ENCODE data around the gene PIAS4. TPM values are rescaled to one million over a fixed set of nuclear protein-coding genes. Genes with fewer than 3 reads are reported as not detected.

Gene PIAS4
- total RNA-seq, 1 donor = 21.4 TPM

DNA sequence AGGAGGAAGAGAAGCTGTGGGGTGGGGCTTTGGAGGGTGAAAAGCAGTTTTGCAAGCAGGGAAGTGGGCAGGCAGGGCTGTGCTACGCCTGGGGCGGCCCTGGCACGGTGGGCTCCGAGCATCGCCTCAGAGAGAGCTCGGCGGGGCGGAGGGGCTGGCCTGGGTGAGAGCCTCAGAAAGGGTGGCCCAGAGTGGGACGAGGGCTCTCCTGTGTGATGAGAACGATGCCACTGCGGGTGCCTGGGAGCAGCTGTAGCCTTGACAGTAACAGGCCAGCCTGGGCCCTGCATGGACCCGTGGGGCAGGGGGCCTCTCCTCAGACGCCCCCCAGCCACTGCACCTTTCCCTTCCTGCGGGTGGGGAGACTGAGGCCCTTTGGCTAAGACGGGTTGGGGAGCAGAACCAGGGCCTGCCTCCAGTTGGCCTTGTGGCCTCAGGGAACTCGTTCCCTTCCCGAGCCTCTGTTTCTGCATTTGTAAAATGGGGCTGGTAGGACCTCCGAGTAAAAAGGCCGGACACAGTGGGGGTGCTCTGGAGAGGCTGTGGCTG lies 27.6 kb downstream of the PIAS4 start:
- Histone ChIP-seq H3K9me3 (ENCODE audit: low read depth, low read length) (no peaks in the 10 kb centered on the region), H3K36me3 (ENCODE audit: insufficient read depth, low read length) (peaks cover 40% of the 10 kb centered on the region)
- DNase-seq (ENCODE audit: insufficient read length, low spot score, missing footprints) = no peak

DNA sequence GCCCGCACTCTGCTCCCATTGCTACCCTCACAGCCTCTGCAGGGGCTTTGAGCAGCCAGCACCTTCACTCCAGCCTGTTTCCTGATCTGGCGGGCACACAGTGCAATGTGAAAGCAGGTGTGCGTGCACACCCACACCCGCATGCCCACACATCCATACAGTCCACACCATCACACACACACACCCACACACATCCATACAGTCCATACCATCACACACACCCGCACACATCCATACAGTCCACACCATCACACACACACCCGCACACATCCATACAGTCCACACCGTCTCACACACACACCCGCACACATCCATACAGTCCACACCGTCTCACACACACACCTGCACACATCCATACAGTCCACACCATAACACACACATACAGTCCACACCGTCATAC lies 28.0 kb downstream of the PIAS4 start:
- Histone ChIP-seq H3K4me3 (ENCODE audit: insufficient read depth, low read length) (no peak overlapping the region), H3K79me2 (ENCODE audit: insufficient read depth, low read length) (peaks cover 19% of the 10 kb centered on the region), H3K36me3 (ENCODE audit: insufficient read depth, low read length) (peaks cover 40% of the 10 kb centered on the region), H3K4me1 (ENCODE audit: insufficient read depth, low read length) (no peaks in the 10 kb centered on the region), H3K27me3 (ENCODE audit: insufficient read depth, low read length) (no peaks in the 10 kb centered on the region), H3K27ac (ENCODE audit: low read depth, low read length) (no peak overlapping the region), H3K4me2 (ENCODE audit: insufficient read depth, low read length) (no peak overlapping the region), H2AFZ (ENCODE audit: low read length) (no peak overlapping the region), H4K20me1 (ENCODE audit: insufficient read depth, low read length) (peaks cover 30% of the 10 kb centered on the region), H3K9me3 (ENCODE audit: low read depth, low read length) (no peaks in the 10 kb centered on the region)
- no peak for DNase-seq (ENCODE audit: insufficient read length, low spot score, missing footprints)
- TF ChIP-seq, protein P1, sequence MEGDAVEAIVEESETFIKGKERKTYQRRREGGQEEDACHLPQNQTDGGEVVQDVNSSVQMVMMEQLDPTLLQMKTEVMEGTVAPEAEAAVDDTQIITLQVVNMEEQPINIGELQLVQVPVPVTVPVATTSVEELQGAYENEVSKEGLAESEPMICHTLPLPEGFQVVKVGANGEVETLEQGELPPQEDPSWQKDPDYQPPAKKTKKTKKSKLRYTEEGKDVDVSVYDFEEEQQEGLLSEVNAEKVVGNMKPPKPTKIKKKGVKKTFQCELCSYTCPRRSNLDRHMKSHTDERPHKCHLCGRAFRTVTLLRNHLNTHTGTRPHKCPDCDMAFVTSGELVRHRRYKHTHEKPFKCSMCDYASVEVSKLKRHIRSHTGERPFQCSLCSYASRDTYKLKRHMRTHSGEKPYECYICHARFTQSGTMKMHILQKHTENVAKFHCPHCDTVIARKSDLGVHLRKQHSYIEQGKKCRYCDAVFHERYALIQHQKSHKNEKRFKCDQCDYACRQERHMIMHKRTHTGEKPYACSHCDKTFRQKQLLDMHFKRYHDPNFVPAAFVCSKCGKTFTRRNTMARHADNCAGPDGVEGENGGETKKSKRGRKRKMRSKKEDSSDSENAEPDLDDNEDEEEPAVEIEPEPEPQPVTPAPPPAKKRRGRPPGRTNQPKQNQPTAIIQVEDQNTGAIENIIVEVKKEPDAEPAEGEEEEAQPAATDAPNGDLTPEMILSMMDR (IDR thresholded peaks at IDR 0.05; ENCODE audit: extremely low read depth, low read depth, low read length) = no peak

More for the DNA sequence above, 27.6 kb downstream of the PIAS4 start:
- TF ChIP-seq, protein P1 (IDR thresholded peaks at IDR 0.05; ENCODE audit: extremely low read depth, low read depth, low read length) = no peak
- Histone ChIP-seq H3K4me1 (ENCODE audit: insufficient read depth, low read length) (no peaks in the 10 kb centered on the region), H3K4me3 (ENCODE audit: insufficient read depth, low read length) (no peak overlapping the region), H3K79me2 (ENCODE audit: insufficient read depth, low read length) (peaks cover 14% of the 10 kb centered on the region), H3K4me2 (ENCODE audit: insufficient read depth, low read length) (no peak overlapping the region), H3K27me3 (ENCODE audit: insufficient read depth, low read length) (no peaks in the 10 kb centered on the region), H3K27ac (ENCODE audit: low read depth, low read length) (no peak overlapping the region), H4K20me1 (ENCODE audit: insufficient read depth, low read length) (peaks cover 25% of the 10 kb centered on the region), H2AFZ (ENCODE audit: low read length) (no peak overlapping the region)

DNA sequence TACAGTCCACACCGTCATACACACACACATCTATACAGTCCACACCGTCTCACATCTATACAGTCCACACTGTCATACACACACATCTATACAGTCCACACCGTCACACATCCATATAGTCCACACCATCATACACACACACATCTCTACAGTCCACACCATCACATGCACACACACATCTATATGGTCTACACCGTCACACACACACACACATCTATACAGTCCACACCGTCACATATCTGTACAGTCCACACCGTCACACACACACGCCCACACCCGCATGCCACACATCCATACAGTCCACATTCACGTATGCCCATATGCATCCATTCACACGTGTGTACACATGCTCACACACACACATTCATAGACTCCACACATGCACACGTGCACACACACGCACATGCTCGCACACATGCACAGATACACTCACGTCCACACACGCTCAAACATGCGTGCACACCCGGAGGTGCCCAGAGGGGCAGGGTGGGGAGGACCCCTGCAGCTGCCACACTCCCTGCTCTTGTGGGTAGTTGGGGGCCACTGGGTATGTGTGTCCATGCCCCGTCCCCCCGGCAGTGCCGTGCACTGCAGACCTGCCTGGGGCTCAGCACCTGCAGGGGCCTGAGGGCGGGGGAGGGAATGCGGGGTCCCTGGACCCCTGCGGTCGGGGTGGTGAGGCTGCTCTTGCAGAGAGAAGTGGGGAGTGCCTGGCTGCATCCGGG lies 29.2 kb downstream of the PIAS4 start:
- Histone ChIP-seq H3K36me3 (ENCODE audit: insufficient read depth, low read length) (peaks cover 39% of the 10 kb centered on the region), H4K20me1 (ENCODE audit: insufficient read depth, low read length) (peaks cover 30% of the 10 kb centered on the region), H3K27me3 (ENCODE audit: insufficient read depth, low read length) (no peaks in the 10 kb centered on the region), H3K9me3 (ENCODE audit: low read depth, low read length) (no peaks in the 10 kb centered on the region), H2AFZ (ENCODE audit: low read length) (no peak overlapping the region), H3K79me2 (ENCODE audit: insufficient read depth, low read length) (peaks cover 25% of the 10 kb centered on the region), H3K4me1 (ENCODE audit: insufficient read depth, low read length) (no peaks in the 10 kb centered on the region), H3K4me2 (ENCODE audit: insufficient read depth, low read length) (no peak overlapping the region), H3K4me3 (ENCODE audit: insufficient read depth, low read length) (no peak overlapping the region), H3K27ac (ENCODE audit: low read depth, low read length) (no peak overlapping the region)
- DNase-seq (ENCODE audit: insufficient read length, low spot score, missing footprints) = no peak
- TF ChIP-seq, protein P1 (IDR thresholded peaks at IDR 0.05; ENCODE audit: extremely low read depth, low read depth, low read length) = no peak

DNA sequence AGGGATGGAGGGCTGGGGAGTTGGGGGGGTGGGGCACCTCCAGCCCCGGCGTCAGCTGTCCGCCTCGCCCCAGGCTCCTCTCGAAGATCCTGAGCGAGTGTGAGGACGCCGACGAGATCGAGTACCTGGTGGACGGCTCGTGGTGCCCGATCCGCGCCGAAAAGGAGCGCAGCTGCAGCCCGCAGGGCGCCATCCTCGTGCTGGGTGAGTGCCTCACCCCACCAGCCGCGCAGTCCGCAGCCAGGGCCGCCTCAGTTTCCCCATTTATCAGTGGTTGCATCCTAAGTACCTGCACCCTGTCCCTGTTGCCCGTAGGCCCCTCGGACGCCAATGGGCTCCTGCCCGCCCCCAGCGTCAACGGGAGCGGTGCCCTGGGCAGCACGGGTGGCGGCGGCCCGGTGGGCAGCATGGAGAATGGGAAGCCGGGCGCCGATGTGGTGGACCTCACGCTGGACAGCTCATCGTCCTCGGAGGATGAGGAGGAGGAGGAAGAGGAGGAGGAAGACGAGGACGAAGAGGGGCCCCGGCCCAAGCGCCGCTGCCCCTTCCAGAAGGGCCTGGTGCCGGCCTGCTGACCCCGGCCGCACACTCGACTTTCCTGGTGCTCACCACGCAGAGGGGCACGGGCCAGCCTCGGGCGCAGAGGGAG lies 29.9 kb downstream of the PIAS4 start:
- H4K20me1 ChIP-seq (ENCODE audit: insufficient read depth, low read length) = peaks cover 31% of the 10 kb centered on the region

More for the DNA sequence above, 29.9 kb downstream of the PIAS4 start:
- Histone ChIP-seq H3K36me3 (ENCODE audit: insufficient read depth, low read length) (peaks cover 43% of the 10 kb centered on the region), H3K4me1 (ENCODE audit: insufficient read depth, low read length) (no peaks in the 10 kb centered on the region), H3K9me3 (ENCODE audit: low read depth, low read length) (no peaks in the 10 kb centered on the region), H3K27ac (ENCODE audit: low read depth, low read length) (no peak overlapping the region), H2AFZ (ENCODE audit: low read length) (no peak overlapping the region), H3K4me2 (ENCODE audit: insufficient read depth, low read length) (no peak overlapping the region), H3K27me3 (ENCODE audit: insufficient read depth, low read length) (no peaks in the 10 kb centered on the region), H3K79me2 (ENCODE audit: insufficient read depth, low read length) (peaks cover 32% of the 10 kb centered on the region), H3K4me3 (ENCODE audit: insufficient read depth, low read length) (no peak overlapping the region)
- TF ChIP-seq, protein P1 (IDR thresholded peaks at IDR 0.05; ENCODE audit: extremely low read depth, low read depth, low read length) = no peak
- DNase-seq (ENCODE audit: insufficient read length, low spot score, missing footprints) = no peak

Data from osteoblast (primary cell).